ENCODE measurements around the gene ROR2. TPM values are rescaled to one million over a fixed set of nuclear protein-coding genes. Genes with fewer than 3 reads are reported as not detected.
A peak's percentile ranks its signal among the peaks of the same experiment; 100 is the strongest.

The ROR2 gene
- total RNA-seq, 1 donor from 2014 or later: 3.0 TPM

- intact Hi-C loops (cut with DNase I): no loop called here
- ATAC-seq (no peak), DNase-seq (ENCODE audit: low spot score) (no peak)
Measured at GRCh38 chr9:91753711-91754110, 196.3 kb downstream of the ROR2 start.

GRCh38 chr9:91751922-91752321, 198.1 kb downstream of the ROR2 start:
- ATAC-seq (no peak), DNase-seq (ENCODE audit: low spot score) (no peak)
- intact Hi-C loops (cut with DNase I): no loop called here

GRCh38 chr9:91750343-91750742, 199.7 kb downstream of the ROR2 start:
- DNase-seq (ENCODE audit: low spot score) (no peak), ATAC-seq (no peak)
- intact Hi-C loops (cut with DNase I): no loop called here

GRCh38 chr9:91746904-91747303, 203.1 kb downstream of the ROR2 start:
- DNase-seq (ENCODE audit: low spot score): no peak
- intact Hi-C loops (cut with DNase I): no loop called here
- ATAC-seq: no peak

- intact Hi-C loops (cut with DNase I): no loop called here
- no peak for DNase-seq (ENCODE audit: low spot score)
- no peak for ATAC-seq
Measured at GRCh38 chr9:91746357-91746756, 203.7 kb downstream of the ROR2 start.

- intact Hi-C loops (cut with DNase I): no loop called here
- no peak for DNase-seq (ENCODE audit: low spot score)
- ATAC-seq: no peak
Measured at GRCh38 chr9:91744114-91744513, 205.9 kb downstream of the ROR2 start.

- no peak for ATAC-seq
- intact Hi-C loops (cut with DNase I): no loop called here
Measured at GRCh38 chr9:91741522-91741921, 208.5 kb downstream of the ROR2 start.

GRCh38 chr9:91740701-91741100, 209.3 kb downstream of the ROR2 start:
- ATAC-seq: no peak
- intact Hi-C loops (cut with DNase I): no loop called here
- no peak for DNase-seq (ENCODE audit: low spot score)

More at GRCh38 chr9:91741522-91741921, 208.5 kb downstream of the ROR2 start:
- no peak for DNase-seq (ENCODE audit: low spot score)

- DNase-seq (ENCODE audit: low spot score): no peak
- ATAC-seq: no peak
- intact Hi-C loops (cut with DNase I): no loop called here
Measured at GRCh38 chr9:91736898-91737601, 213.0 kb downstream of the ROR2 start.

- no peak for ATAC-seq
- no peak for DNase-seq (ENCODE audit: low spot score)
- intact Hi-C loops (cut with DNase I): no loop called here
Measured at GRCh38 chr9:91736311-91736710, 213.7 kb downstream of the ROR2 start.

- ATAC-seq (no peak), DNase-seq (ENCODE audit: low spot score) (no peak)
- intact Hi-C loops (cut with DNase I): no loop called here
Measured at GRCh38 chr9:91735049-91735448, 215.0 kb downstream of the ROR2 start.

GRCh38 chr9:91734371-91734981, 215.6 kb downstream of the ROR2 start:
- DNase-seq (ENCODE audit: low spot score) (peak; percentile 83), ATAC-seq (peak; percentile 76)
- intact Hi-C loops (cut with DNase I): no loop called here

GRCh38 chr9:91733006-91733624, 216.9 kb downstream of the ROR2 start:
- DNase-seq (ENCODE audit: low spot score) (peak; percentile 47), ATAC-seq (no peak)
- intact Hi-C loops (cut with DNase I): no loop called here

- intact Hi-C loops (cut with DNase I): no loop called here
- ATAC-seq (no peak), DNase-seq (ENCODE audit: low spot score) (no peak)
Measured at GRCh38 chr9:91732187-91733005, 217.6 kb downstream of the ROR2 start.

- intact Hi-C loops (cut with DNase I): no loop called here
- peak; percentile 39 for DNase-seq (ENCODE audit: low spot score)
- no peak for ATAC-seq
Measured at GRCh38 chr9:91730806-91731205, 219.2 kb downstream of the ROR2 start.

- ATAC-seq: no peak
- DNase-seq (ENCODE audit: low spot score): no peak
- intact Hi-C loops (cut with DNase I): loop anchor here (10.0 kb wide), 1 partner anchor 815 kb away; no protein-coding TSS in a partner anchor
Measured at GRCh38 chr9:91729558-91729842, 220.5 kb downstream of the ROR2 start.

GRCh38 chr9:91727972-91728371, 222.1 kb downstream of the ROR2 start:
- DNase-seq (ENCODE audit: low spot score) (no peak), ATAC-seq (no peak)
- intact Hi-C loops (cut with DNase I): loop anchor here (10.0 kb wide), 1 partner anchor 813 kb away; no protein-coding TSS in a partner anchor

GRCh38 chr9:91727316-91727861, 222.6 kb downstream of the ROR2 start:
- no peak for DNase-seq (ENCODE audit: low spot score)
- peak; percentile 67 for ATAC-seq
- intact Hi-C loops (cut with DNase I): loop anchor here (10.0 kb wide), 1 partner anchor 813 kb away; no protein-coding TSS in a partner anchor

GRCh38 chr9:91726406-91727100, 223.5 kb downstream of the ROR2 start:
- intact Hi-C loops (cut with DNase I): loop anchor here (10.0 kb wide), 1 partner anchor 812 kb away; no protein-coding TSS in a partner anchor
- ATAC-seq (no peak), DNase-seq (ENCODE audit: low spot score) (no peak)
